ENCODE data around the gene SDC1.

SDC1 gene

GRCh38 chr2:20213651-20214565 lies 11.0 kb downstream of the SDC1 start:
- DNase-seq (ENCODE audit: low read depth), result no peak

GRCh38 chr2:20212871-20213503 lies 11.9 kb downstream of the SDC1 start:
- DNase-seq (ENCODE audit: low read depth), result no peak

DNA sequence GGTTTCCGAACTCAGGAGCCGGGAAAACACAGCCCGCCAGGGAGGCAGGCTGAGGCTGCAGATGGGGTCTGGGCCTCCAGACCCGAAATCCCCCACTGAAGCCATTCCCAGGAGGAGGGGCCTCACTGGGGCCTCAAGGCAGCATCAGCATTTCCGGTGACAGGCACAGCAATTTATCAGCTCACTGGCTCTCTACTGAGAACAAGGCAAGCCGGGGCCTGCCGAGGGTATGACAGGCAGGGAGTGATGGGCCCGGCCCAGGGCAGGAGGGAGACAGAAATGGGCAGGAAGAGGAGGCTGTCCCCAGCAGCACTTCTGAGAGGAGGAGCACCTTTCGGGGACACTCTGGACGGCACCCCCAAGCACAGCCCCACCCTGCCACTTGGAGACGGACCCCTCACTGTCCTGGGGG lies 12.5 kb downstream of the SDC1 start:
- DNase-seq (ENCODE audit: low read depth), result no peak

DNA sequence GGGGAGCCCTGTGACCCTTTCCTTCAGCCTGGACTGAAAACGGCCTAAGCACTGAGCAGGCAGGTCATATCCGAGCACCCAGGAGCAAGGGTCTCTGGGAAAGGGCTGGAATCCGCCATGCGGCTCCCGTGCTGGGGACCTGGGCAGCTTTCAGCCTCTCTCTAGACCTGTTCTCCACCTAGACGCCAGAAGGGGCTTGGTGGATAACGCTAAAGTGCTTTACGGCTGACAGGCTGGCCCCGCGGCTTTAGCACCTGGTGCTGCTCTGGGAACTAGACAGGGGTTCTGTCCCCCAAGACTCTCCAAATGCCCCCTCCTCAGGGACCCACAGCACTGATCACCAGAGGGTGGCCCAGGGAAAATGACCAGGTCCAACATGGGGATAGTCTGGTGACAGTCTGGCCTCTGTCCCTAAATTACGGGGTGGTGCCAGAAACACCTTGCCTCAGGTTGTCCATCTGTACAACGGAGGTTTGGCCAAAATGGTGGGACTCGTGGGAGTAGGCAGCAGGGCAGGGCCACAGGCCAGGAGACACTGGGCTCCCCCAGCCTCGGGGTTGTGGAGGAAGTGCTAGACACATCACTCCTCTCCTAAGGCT lies 13.0 kb downstream of the SDC1 start:
- no peak for DNase-seq (ENCODE audit: low read depth)

DNA sequence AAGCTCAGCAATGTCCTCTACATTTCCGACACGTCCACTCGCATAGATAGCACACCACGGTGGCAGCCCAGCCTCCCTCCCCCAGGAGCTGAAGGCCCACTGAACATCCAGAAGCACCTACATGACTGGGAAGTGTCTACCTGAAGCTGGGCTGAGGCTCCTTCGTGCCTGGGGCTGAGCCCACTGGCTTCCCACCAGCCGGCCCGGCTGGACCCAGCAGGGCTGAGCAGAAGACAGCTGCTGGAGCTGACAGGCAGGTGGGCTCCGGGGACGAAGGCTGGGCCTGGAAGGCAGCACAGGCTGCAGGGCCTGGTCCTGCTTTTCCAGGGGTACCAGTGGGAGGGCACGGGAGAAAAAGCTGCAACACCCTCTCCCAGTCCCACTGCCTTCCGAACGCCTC lies 13.5 kb downstream of the SDC1 start:
- no peak for DNase-seq (ENCODE audit: low read depth)

DNA sequence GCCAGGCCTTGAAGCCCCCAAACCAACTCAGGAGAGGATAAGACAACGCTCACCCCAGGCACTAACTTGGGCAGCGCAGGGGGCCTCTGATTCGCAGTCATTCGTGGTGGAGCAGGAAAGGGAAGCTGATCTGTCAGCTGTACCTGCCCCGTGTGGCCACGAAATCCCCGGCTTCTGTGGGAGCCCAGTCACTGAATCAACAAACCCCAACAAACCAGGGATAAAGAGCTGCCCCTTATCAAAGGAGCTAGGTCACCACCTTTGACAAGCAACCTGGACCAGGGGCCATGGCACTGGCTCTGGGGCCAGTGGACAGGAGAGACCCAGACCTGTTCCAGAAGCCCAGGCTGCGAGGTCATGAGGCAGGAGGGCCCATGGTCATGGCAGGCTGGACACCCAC lies 14.5 kb downstream of the SDC1 start:
- DNase-seq (ENCODE audit: low read depth), result no peak

DNA sequence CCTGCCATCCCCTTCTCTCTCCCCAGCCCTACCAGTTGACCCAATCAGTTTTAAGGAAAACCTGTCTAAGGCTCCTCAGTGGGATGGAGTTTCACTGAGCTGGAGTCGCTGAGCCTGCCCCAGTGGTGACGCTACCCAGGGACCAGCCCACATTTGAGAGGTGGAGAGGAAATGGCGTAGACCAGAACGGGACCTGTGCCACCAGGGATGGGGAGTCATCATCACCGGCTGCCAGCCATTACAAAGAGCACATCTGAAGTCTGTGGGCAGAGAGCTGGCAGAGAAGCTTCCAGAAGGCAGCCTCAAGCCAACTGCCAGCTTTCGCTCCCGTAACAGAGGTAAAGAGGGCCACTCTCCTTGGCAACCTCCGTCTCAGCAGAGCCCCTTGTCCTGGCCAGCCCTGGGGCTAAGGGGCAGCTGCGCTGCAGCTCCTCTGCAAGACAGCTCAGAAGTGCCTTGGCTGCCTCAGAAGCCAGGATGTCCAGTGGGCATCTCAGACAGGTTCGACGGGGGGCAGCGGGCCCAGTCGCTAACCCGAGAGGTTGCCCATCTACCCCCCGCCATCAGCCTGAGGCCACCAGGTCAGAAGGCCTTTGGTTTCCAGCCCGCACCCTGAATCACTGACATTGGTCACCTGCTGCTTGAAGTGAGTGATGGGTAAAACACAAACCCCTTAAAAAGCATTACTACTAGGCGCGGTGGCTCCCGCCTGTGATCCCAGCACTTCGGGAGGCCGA lies 15.4 kb downstream of the SDC1 start:
- DNase-seq (ENCODE audit: low read depth), result no peak

- no peak for DNase-seq (ENCODE audit: low read depth)
These were observed 16.5 kb downstream of the SDC1 start for GRCh38 chr2:20208476-20208859.

- no peak for DNase-seq (ENCODE audit: low read depth)
These were observed 17.9 kb downstream of the SDC1 start for GRCh38 chr2:20207051-20207450.

DNA sequence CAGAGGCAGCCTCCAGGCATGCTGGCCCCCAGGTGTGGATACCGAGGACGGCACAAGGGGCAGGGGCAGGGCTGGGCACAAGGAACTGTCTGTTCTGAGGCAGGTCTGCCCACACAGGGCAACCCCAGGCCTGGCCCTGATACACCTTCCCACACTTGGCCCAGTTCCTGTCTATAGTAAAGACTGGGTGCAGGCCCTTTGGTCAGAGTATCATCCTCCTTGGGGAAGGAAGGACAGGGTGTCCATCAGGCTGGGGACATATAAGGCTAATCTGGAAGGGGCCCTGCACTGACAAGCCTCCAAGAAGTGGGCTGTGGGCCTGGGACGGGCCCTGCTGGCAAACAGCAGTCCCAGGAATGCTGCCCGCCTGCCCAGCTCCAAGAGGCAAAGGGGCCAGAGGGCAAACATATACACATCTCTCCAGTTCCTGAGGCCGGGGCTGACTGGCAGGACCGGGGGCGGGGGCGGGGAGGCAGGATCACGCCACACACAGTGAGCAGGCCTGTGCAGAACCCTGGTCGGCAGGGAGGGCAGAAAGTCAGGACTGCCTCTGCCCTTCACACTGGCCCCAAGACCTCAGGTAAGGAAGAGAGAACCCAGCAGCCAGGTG lies 18.9 kb downstream of the SDC1 start:
- no peak for DNase-seq (ENCODE audit: low read depth)

GRCh38 chr2:20205069-20205468 lies 19.9 kb downstream of the SDC1 start:
- DNase-seq (ENCODE audit: low read depth), result no peak

DNA sequence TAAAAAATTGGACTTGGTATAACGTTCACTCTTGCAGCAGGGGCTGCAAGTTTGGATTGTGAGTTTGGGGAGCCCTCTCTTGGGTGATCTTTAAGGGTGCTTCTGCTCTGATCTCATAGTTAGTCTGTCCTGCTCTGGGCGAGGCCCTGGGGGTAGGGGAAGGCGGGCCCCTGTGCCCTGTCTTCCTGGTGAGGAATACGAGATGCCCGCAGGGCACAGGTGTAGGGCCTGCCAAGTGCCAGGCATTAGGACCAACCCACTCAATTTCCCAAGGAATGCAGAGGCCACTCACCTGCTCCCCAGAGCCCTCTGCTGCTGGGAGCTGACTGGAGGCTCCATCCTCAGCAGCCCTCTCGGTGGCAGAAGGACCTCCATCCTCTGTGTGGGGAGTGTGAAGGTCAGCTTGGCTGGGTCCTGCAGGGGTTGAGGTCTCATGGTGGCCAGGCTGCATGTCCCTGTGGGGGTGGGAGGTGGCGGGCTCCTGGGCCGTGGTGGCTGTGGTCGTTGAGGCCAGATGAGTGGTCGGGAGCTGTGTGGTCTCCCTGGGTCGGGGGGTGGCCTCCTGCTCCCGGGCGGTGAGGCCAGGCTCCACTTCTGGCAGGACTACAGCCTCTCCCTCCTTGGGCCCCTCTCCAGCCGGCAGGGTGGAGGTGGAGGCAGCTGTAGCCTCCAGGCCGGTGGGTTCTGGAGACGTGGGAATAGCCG lies 21.3 kb downstream of the SDC1 start:
- DNase-seq (ENCODE audit: low read depth), result no peak

DNA sequence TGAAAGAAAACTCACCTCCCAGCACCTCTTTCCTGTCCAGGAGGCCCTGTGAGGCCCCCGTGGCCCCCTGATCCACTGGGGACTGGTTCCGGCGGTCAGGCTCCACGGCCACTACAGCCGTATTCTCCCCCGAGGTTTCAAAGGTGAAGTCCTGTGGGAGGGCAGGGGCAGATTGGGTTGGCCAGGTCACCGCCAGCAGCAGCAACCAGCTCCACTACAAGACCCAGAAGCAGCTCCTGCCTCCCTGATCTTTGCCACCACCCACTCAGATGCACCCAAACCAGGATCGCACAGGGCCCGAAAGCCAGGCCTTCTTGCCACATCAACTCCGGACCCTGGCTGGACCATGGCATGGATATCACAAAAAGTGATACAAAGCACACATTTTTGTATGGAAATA lies 21.9 kb downstream of the SDC1 start:
- DNase-seq (ENCODE audit: low read depth), result no peak

DNA sequence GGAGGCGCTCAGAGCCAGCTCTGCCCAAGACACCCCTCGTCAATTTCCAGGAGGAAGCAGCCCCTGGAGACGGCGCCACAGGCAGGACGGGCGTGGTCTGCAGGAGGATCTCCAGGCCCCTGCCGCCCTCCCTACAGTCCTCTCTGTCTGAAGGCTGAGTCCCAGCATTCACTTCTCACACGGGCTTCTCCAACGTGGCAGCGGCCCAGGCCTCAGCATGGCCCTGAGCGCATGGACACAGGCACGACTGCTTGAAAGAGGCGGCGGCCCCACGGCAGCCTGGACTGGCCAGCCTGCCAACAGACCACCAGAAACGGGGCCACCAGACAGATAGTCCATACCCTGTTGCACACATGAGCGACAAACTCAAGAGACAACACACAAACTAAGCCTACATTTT lies 23.3 kb downstream of the SDC1 start:
- DNase-seq (ENCODE audit: low read depth), result no peak

GRCh38 chr2:20200697-20201555 lies 24.0 kb downstream of the SDC1 start:
- no peak for DNase-seq (ENCODE audit: low read depth)

GRCh38 chr2:20199633-20200270 lies 25.2 kb downstream of the SDC1 start:
- DNase-seq (ENCODE audit: low read depth), result no peak

DNA sequence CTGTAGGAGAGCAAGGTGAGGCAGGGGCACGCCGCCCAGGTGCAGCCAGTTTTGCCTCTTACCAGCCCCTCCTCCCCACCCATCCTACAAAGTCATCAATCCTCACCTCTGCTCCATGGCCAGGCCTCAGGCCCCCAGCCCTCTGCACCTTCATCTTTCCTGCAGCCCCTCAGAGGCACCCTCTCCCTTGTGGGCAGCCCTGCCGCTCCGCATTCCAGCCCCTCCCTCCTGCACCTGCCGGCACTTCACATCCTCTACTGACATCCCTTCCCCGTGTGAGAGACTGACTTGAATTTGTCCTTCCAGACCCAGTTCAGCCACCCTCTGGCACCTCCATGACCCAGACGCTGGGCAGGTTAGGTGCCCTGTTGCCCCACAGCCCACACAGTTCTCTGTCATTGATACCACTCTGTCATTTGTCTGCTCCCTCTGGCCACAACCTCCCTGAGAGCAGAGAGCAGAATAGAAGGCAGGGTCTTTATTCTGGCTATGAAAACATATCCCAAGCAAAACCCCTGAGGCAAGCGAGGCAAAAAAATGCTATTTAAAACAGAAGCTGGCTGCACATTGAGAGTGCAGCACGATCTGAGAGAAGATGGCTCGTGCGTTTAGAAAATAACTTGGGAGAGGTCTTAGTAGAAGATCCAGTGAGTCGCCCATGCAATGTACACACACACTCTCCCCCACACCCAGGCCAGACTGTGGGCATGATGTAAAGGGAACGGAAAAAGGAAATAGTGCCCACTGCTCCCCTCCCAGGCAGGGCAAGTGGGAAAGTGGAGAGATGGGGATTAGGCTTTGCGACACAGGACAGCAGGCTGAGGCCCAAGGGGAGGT lies 25.9 kb downstream of the SDC1 start:
- DNase-seq (ENCODE audit: low read depth), result no peak

GRCh38 chr2:20198001-20198400 lies 26.9 kb downstream of the SDC1 start:
- DNase-seq (ENCODE audit: low read depth), result no peak

DNA sequence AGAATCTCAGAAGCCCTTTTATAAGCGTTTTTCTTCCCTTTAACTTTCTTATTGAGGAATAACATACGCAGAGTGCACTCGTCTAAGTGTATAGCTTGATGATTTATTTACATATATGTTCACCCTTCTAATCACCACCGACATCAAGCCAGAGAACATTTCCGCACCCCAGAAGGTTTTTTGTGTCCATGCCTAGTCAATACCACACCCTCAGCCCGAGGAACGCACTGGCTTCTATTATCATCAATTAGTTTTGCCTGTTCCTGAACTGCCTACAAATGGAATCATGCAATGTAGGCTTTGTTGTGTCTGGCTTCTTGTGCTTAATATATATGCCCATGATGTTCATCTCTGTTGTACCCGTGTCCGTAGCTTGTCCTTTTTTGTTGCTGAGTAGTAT lies 27.7 kb downstream of the SDC1 start:
- DNase-seq (ENCODE audit: low read depth), result no peak

All from GM04503 (cell line).